Fibroblast of pulmonary artery (primary cell): ENCODE results near the gene SPAG4.

Experiments used
- DNase-seq: peaks from one replicate; pipeline ENCODE4 v3.0.0-alpha.2; 2010; ENCODE audit warnings: low read depth
- H3K4me3 ChIP-seq: replicated peaks from 2 replicates; pipeline ENCODE4 v1.5.1; 2011; ENCODE audit warnings: low read depth, mild to moderate bottlenecking, control low read depth, low read length, moderate library complexity
- CTCF ChIP-seq: IDR thresholded peaks from 2 replicates; pipeline ENCODE4 v1.5.1; 2011; ENCODE audit warnings: mild to moderate bottlenecking, control low read depth, low read length, inconsistent platforms; ENCODE audit errors: missing control alignments

The SPAG4 gene

DNA sequence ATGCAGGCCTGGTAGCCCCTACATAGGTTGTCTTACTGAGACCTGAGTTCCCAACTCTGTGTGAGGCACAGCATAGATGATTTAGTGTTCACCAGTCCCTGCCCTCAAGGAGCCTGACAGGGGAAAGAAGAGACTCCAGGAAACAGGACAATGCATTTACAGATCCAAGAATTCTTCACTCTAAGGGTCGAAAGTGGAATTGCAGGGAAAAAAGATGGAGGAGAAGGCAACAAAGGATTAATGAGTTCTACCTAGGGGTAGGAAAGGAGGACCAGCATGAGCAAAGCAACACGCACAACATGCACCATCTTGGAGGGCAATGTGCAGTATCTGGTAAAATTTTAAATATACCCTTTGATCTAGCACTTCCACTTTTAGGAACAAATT, 5.9 kb downstream of the SPAG4 start:
- DNase-seq: no peak
- peak; percentile 12 for TF ChIP-seq CTCF
- H3K4me3 ChIP-seq: no peak overlapping the region

GRCh38 chr20:35625584-35626385, 10.2 kb downstream of the SPAG4 start:
- H3K4me3 ChIP-seq: no peak overlapping the region
- no peak for TF ChIP-seq CTCF
- DNase-seq: no peak

DNA sequence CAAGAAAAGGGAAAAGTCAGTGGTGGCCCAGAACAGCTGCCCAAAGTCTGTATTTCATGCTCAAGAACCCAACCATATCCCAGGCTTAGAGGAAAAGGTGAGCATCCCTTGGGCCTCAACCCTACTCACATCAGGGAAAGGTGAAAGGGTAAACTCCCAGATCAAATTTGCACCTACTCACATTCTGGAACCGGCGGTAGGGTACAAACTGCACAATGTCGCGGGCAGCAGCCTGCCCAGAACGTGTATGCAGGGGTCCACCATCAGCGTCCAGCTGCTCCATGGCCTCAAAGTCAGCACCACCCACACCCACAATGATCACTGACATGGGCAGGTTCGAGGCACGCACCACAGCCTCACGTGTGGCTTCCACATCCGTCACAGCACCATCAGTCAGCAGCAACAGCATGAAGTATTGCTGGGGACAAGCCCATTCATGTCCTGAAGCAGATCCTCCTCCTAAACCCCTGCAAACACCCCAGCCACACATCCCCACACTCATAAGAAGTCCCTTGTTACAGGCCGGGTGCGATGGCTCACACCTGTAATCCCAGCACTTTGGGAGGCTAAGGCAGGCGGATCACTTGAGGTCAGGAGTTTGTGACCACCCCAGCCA, 10.9 kb downstream of the SPAG4 start:
- DNase-seq: no peak
- H3K4me3 ChIP-seq: no peak overlapping the region

DNA sequence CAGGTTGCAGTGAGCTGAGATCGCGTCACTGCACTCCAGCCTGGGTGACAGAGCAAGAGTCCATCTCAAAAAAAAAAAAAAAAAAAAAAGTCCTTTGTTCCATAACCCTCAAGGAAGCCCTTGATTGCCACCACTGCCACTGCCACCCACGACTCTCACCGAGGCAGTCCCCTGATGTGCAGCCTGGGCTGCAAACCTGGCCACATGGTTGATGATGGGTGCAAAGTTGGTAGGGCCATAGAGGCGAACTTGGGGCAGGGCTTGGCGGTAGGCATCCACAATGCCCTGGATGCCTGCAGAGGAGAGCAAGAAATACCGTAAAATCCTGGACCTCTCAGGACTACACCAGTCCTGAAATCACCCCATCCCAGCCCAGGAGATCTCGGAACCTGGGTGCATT, 11.5 kb downstream of the SPAG4 start:
- DNase-seq: no peak
- H3K4me3 ChIP-seq: no peak overlapping the region
- TF ChIP-seq CTCF: no peak

More for the DNA sequence above, 10.9 kb downstream of the SPAG4 start:
- no peak for TF ChIP-seq CTCF

- H3K4me3 ChIP-seq: no peak overlapping the region
- TF ChIP-seq CTCF: no peak
- DNase-seq: no peak
These were observed 14.0 kb downstream of the SPAG4 start for GRCh38 chr20:35629427-35630145.

- no peak for TF ChIP-seq CTCF
- no peak overlapping the region for H3K4me3 ChIP-seq
- no peak for DNase-seq
These were observed 15.0 kb downstream of the SPAG4 start for GRCh38 chr20:35630636-35631035.
